ENCODE data around the gene MUSTN1. TPM values are rescaled to one million over a fixed set of nuclear protein-coding genes. Genes with fewer than 3 reads are reported as not detected.

MUSTN1 gene
- polyA plus RNA-seq, 1 experiment, result not detected

DNA sequence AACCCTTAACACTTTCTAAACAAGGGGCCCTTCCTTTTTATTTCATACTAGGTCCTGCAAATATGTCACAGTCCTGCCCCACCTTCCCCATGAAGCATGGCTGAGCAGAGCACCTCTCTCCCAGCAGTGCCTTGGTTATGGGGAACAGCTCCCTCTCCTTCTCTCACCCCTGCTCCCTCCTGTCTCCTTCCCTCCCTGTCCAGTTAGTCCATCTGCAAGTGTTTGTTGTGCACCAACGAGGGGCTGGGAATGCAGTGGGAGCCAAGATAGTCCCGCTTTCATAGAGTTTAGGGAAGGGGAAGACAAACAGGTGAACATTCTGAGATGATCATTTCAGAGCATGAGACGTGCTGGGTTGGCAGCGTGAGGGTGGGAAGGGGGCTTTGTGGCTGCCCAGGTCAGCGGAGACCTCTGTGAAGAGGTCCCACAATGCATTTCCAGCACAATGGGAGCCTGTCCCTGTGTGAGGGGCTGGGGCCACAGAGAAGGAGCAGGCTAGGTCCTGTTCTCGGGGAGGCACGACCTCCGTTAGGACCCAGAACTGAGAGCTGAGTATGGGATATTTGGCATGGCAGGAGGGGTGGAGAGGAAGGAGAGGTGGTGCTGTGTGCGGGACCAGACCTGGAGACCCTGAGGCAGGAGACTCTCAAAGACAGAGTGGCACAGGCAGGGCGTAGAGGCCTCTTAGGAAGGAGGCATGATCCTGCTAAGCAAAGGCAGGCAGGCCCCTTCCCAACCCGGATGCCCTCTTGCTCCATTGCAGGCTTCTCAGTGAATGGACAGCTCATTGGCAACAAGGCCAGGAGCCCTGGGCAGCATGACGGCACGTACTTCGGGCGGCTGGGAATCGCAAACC lies 45.7 kb downstream of the MUSTN1 start:
- POLR2A ChIA-PET, result no interaction called here

DNA sequence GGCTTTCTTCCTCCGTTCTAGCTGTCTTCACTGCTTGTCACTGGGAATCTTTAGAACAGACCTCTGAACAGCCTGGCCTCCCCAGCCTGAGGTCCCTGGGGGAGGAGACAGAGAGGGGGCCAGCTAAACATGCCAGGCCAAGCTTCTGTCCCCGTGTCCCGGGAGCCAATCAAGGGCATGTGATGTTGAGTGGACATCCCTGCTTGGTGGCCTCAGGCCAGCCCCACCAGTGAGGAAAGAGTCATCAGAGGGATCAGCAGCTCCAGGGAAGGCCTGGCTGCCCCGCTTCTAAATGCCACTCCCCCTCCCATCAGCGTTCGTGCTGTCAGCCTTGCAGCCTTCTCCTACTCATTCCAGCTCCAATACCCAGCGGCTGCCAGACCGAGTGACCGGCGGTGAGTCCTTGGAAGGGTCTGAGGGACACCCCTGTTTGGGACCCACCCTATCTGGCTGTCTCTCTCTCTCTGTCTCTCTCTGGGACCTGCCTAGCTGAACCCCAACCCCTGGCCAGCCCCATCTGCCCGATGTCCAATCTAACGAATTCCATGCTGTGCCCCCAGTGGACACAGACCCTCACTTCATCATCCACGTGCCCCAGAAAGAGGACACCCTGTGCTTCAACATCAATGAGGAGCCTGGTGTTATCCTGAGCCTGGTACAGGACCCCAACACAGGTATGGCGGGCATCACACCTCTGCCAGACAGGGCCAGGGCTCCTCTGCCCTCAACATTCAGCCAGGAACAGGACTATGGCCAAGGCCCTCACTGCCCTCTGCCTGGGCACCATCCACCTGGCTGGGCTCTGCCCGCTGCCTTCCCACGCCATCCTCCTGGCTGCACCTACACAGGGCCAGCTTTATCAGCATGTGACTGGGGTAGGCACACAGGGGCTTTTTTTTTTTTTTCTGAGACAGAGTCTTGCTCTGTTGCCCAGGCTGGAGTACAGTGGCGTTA lies 46.9 kb downstream of the MUSTN1 start:
- H3K4me3 ChIP-seq (ENCODE audit: low read depth, low read length), result no peak overlapping the region
- ChIA-PET POLR2A (no interaction called here), CTCF (interaction anchor here (0.9 to 1.4 kb wide), 3 partner anchors 11 to 35 kb away, joined by 3 to 4 read pairs (median 3); no protein-coding TSS in a partner anchor)
- no peak for DNase-seq (ENCODE audit: low read depth)
- H3K36me3 ChIP-seq (ENCODE audit: control insufficient read depth, insufficient read depth, low read length), result no peaks in the 10 kb centered on the region
- peaks cover 5% of the 10 kb centered on the region for H3K27me3 ChIP-seq (ENCODE audit: control insufficient read depth, insufficient read depth, low read length)
- TF ChIP-seq, protein P1, sequence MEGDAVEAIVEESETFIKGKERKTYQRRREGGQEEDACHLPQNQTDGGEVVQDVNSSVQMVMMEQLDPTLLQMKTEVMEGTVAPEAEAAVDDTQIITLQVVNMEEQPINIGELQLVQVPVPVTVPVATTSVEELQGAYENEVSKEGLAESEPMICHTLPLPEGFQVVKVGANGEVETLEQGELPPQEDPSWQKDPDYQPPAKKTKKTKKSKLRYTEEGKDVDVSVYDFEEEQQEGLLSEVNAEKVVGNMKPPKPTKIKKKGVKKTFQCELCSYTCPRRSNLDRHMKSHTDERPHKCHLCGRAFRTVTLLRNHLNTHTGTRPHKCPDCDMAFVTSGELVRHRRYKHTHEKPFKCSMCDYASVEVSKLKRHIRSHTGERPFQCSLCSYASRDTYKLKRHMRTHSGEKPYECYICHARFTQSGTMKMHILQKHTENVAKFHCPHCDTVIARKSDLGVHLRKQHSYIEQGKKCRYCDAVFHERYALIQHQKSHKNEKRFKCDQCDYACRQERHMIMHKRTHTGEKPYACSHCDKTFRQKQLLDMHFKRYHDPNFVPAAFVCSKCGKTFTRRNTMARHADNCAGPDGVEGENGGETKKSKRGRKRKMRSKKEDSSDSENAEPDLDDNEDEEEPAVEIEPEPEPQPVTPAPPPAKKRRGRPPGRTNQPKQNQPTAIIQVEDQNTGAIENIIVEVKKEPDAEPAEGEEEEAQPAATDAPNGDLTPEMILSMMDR (IDR thresholded peaks at IDR 0.05; ENCODE audit: insufficient read depth, low read depth, low read length), result no peak

More for the DNA sequence above, 45.7 kb downstream of the MUSTN1 start:
- no peak overlapping the region for H3K4me3 ChIP-seq (ENCODE audit: low read depth, low read length)
- no peaks in the 10 kb centered on the region for H3K36me3 ChIP-seq (ENCODE audit: control insufficient read depth, insufficient read depth, low read length)
- peaks cover 5% of the 10 kb centered on the region for H3K27me3 ChIP-seq (ENCODE audit: control insufficient read depth, insufficient read depth, low read length)
- CTCF ChIA-PET, result no interaction called here
- no peak for DNase-seq (ENCODE audit: low read depth)
- TF ChIP-seq, protein P1 (IDR thresholded peaks at IDR 0.05; ENCODE audit: insufficient read depth, low read depth, low read length), result no peak

DNA sequence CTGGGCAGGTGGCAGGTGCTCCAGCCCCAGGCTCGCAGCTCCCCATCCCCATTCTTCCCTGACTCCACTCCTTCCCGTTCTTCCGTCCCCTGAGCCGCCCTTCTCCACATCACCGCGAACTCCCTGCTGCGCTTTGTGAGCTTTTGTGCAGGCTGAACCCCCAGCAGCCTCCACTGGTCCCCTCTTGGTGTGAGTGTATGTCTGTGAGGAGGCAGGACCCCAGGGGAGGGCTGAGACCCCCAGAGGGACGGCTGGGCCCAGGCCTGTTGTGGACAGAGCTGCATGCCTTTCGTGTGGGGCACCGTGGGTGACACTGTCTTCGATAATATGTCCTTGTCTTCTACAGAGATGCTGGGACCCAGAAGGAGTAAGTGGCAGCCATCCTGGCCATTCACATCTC lies 47.6 kb downstream of the MUSTN1 start:
- ChIA-PET CTCF (interaction anchor here (0.9 to 1.4 kb wide), 3 partner anchors 12 to 36 kb away, joined by 3 to 4 read pairs (median 3); no protein-coding TSS in a partner anchor), POLR2A (no interaction called here)
- TF ChIP-seq, protein P1 (IDR thresholded peaks at IDR 0.05; ENCODE audit: insufficient read depth, low read depth, low read length), result no peak
- Histone ChIP-seq H3K4me3 (ENCODE audit: low read depth, low read length) (no peak overlapping the region), H3K27me3 (ENCODE audit: control insufficient read depth, insufficient read depth, low read length) (peaks cover 10% of the 10 kb centered on the region), H3K36me3 (ENCODE audit: control insufficient read depth, insufficient read depth, low read length) (no peaks in the 10 kb centered on the region)
- no peak for DNase-seq (ENCODE audit: low read depth)

DNA sequence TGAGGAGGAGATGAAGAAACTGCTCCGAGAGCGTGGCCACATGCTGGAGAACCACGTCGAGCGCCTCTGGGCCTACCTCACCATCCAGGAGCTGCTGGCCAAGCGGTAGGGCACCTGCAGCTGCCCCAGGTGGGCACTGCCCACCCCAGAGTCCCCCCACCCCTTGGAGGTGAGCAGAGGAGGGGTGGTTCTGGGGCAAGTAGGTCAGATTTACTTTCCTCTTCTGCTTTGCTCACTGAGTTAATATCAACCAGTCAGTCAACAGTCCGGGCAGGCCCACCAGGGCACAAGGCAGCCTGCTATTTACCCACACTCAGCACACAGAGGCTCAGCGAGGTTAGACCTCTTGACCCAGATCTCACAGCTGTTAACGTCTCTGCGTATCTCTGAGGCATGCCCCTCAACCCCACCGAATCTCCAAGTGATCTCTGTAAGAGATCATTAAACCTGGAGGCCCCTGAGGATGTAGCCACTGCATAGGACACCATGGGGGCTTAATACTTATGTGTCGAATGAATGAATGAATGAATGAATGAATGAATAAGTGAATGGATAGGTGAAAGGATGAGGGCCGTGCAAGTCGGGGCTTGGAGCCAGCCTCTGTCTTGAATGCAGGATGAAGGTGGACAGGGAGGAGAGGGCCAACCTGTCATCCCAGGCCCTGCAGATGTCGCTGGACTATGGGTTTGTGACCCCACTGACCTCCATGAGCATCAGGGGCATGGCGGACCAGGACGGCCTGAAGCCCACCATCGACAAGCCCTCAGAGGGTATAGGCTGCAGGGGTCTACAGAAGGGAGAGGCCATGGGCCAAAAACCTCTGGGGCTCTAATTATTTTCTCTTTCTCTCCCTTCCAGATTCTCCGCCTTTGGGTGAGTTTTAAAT lies 48.2 kb downstream of the MUSTN1 start:
- Histone ChIP-seq H3K36me3 (ENCODE audit: control insufficient read depth, insufficient read depth, low read length) (no peaks in the 10 kb centered on the region), H3K27me3 (ENCODE audit: control insufficient read depth, insufficient read depth, low read length) (peaks cover 12% of the 10 kb centered on the region), H3K4me3 (ENCODE audit: low read depth, low read length) (no peak overlapping the region)
- TF ChIP-seq, protein P1 (IDR thresholded peaks at IDR 0.05; ENCODE audit: insufficient read depth, low read depth, low read length), result no peak
- ChIA-PET POLR2A (no interaction called here), CTCF (interaction anchor here (0.9 to 1.3 kb wide), 2 partner anchors 11 to 36 kb away, joined by 3 read pairs; no protein-coding TSS in a partner anchor)
- no peak for DNase-seq (ENCODE audit: low read depth)
